ENCODE data around the gene DHPS.

DNA sequence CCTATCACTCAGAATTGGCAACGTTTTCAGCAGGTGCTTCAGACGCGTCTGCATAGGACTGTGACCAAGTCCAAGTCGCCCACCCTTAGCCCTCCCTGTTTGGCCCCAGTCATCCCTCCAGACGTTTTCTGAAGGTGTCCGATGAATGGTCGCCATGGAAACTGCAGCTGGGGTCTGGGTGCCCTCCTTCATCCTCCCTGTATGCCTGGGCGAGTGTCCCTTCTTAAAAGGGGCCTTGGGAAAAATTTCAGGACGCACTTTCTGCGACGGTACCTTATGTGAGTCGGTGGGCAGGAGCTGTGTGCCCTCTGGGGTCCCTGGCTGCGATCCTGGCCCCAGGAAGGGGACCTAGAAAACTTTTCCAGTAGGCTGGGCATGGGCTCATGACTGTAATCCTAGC is 40.2 kb downstream of the DHPS start:
- TF ChIP-seq POLR2A (IDR thresholded peaks at IDR 0.05) (no peak), POLR2AphosphoS5 (IDR thresholded peaks at IDR 0.05) (no peak), EP300 (IDR thresholded peaks at IDR 0.05) (no peak)
- TF ChIP-seq, protein P1, sequence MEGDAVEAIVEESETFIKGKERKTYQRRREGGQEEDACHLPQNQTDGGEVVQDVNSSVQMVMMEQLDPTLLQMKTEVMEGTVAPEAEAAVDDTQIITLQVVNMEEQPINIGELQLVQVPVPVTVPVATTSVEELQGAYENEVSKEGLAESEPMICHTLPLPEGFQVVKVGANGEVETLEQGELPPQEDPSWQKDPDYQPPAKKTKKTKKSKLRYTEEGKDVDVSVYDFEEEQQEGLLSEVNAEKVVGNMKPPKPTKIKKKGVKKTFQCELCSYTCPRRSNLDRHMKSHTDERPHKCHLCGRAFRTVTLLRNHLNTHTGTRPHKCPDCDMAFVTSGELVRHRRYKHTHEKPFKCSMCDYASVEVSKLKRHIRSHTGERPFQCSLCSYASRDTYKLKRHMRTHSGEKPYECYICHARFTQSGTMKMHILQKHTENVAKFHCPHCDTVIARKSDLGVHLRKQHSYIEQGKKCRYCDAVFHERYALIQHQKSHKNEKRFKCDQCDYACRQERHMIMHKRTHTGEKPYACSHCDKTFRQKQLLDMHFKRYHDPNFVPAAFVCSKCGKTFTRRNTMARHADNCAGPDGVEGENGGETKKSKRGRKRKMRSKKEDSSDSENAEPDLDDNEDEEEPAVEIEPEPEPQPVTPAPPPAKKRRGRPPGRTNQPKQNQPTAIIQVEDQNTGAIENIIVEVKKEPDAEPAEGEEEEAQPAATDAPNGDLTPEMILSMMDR (IDR thresholded peaks at IDR 0.05) = no peak
